Forelimb muscle (tissue), 1 donor: ENCODE results near the gene MYL12B. TPM values are rescaled to one million over a fixed set of nuclear protein-coding genes. Genes with fewer than 3 reads are reported as not detected.
"Not testable (repeated sequence)": the region's sequence is repeated elsewhere in the genome, so short reads cannot be mapped to it uniquely, and the experiment has no call there.

Experiments used
- DNase-seq: peaks from one replicate; pipeline ENCODE4 v3.0.0-alpha.2; 2013; ENCODE audit warnings: low read depth
- polyA plus RNA-seq: library from polyadenylated mRNA; unstranded; fragments of 120-200 nt; gene quantifications from one replicate; pipeline ENCODE4 v1.2.1, GENCODE V29; 2013; ENCODE audit not compliant: insufficient read length

The MYL12B gene
- polyA plus RNA-seq = 214 TPM

DNA sequence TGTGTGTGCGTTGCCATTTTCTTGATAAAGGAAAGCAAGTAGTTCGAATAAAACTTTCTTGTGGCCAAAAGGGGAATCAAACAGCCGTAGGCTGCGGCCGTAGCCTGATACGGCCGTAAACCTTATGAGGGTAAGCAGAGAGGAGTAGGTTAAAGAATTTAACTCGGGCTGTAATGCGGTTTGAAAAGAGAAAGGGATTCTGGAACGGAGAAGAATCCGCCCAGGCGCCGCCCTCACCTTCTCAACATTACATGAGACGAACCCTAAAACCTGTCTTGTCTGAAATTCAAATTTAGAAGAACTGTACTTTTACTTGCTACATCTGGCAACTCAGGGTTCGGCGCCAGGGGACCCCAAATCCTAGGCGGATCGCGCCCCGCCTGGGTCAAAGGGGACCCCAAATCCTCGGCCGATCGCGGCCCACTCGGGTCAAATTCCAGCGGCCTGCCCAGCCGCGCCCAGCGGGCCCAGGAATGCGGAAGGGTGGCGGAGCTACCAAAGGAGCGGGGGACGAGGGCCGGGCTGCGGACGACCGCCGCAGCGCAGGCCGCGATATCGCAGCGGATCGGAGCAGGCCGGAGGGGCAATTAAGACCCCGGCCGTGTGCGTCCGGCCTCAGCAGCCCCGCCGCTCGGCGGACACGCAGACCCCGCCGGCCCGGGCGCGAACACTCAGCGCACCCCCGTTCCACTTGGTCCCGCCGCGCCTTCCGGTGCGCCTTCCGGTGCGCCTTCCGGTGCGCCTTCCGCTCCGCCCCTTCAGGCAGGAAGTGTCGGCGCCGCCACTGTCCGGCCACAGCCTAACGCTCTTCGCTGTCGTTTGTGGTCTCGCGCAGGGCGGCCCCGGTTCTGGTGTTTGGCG, at the start of gene MYL12B:
TSS of gene MYL12B (plus strand) at position 761 of the 861 bp plus-strand sequence. CDS start 10,766 bp downstream, outside the sequence.
- DNase-seq = no peak

DNA sequence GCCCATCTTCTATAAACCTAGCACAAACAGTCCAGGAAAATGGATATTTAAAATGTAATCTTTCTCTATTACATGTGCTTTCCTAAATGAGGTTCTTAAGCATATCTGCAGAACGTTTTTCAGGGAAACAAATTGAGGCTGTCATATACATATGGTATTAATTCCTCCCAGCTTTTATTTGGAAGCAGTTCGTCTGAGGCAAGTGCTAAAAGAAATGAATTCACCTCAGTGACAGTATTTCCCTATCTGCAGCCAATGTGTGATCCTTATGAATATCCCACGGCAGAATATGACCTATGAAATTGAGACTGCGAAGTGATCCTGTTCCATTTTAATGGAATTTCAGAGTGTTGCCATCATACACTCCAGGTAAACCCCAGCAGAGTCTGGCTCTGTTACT, 49.3 kb upstream of the MYL12B start:
- no peak for DNase-seq

DNA sequence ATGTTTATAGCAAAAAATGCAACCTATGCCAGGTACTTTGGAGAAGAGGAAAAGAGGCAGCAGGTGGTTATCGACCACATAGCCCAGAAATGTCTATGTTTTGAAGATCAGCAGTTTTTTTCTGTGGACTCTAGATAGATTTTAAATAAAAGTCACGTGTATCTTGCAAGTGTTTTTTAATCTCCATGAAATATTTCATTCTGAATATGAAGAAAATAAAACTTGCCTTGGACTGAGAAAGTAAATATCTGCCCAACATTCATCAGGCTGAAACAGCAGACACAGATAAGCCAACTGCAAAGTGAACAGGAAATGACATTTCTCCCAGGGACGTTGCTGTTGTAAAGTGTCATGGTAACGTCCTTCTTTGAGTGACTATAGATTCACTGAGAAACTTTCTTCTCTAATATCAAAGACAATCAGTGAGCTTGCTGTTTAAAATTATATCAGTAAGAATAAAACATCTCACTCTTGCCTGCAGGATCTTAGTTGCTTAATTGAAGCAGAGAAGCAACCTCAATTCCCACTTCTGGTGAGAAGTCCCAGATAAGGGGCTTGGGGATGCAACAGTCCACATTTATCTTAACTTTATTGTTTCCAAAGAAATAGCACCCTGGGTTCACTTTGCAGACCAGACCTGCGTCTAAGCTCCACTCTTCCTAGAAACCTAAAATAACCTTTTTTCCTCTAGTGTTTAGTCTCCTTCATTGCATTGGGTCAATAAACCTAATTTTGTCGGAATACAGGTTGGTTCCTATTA, 48.5 kb upstream of the MYL12B start:
- no peak for DNase-seq

DNA sequence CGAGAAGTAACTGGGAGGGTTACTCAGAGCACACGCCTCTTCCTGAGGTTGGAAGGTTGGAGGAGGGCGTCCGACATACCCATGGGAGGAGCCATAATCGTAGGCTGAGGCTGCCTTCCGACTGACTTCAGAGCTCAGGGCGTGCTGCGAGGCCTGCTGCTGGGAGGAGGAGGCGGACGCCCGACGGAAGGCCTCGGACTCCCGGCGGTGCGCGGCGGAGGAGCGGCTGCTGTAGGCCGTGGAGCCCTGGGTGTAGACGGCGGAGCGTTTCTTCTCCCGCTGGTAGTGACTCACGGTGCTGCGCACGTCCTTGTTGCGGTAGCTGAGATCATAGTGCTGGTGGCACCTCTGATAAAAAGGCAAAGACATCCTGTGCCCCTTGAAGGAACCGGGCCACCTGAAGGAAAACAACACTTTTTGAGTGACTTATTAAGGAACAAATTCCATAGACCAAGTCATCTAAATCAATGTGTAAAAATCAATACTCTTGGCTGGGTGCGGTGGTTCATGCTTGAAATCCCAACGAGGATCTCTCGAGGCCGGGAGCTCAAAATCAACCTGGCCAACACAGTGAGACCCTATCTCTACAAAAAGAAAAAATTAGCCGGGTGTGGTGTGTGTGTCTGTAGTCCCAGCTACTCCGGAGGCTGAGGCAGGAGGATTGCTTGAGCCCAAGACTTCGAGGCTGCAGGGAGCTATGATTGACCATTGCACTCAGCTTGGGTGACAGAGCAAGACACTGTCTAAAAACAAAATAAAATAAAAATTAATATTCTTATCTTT, 46.9 kb upstream of the MYL12B start:
- no peak for DNase-seq

DNA sequence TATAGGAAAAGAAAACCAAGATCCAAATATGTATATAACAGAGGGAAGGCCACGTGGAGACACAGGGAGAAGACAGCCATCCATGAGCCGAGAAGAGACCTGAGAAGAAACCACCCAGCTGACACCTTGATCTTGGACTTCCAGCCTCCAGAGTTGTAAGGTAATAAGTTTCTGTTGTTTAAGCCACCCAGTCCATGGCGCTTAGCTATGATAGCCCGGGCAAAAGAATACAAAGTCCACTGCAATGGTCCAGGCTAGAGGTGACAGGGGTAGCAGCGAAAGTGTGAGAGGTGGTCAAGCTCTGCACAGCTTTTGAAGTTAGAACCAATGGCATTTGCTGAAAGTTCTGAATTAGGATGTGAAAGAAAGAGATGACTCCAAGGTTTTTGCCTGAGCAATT, 44.9 kb upstream of the MYL12B start:
- no peak for DNase-seq

DNA sequence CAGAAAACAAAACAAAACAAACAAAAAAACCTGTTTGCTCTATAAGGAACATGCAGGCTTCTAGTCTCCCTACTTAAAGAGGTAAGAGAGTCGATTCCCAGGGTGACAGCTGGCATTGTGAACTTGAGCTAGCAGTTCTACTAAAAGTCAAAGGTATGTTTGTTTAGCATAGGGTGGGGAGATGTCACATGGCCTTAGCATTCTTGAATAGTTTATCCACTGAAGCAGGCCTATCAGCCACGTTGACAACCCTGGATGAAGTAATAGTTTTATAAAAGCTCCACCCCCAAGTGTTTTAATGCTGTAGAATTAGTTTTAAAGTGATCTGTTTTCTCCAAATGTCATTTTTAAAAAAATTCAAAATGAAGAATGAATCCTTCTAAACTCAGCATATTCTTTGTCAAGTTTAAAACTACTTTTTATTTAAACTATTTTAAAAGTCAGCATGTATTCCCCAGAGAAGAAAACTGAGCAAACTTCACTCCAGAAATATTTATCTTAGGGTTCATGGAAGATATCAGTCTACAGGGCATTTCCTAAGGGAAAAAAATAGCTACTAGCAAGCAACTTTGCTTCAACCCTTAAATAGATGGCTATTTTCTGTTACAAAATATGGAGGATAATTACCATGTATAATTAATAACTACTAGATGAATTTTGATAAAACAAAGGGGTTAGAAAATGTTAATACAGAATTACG, 43.8 kb upstream of the MYL12B start:
- no peak for DNase-seq

DNA sequence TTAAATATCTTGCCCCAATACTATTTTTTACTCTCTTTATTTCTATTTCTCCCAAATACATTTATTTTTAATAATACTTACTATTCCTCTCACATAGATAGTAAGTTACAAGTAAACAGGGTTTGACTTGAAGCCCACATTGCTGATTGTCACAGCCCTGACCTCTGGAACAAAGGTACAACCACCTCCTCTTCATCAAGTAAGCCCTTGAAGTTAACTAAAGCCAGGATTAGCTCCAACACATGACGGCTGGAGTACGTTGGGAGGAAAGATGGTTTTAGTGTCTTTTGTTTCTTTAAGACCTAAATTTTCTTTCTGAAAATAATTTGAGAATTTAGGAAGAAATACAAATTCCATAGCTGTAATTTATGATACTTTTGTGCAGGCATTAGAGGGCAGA, 43.1 kb upstream of the MYL12B start:
- no peak for DNase-seq

DNA sequence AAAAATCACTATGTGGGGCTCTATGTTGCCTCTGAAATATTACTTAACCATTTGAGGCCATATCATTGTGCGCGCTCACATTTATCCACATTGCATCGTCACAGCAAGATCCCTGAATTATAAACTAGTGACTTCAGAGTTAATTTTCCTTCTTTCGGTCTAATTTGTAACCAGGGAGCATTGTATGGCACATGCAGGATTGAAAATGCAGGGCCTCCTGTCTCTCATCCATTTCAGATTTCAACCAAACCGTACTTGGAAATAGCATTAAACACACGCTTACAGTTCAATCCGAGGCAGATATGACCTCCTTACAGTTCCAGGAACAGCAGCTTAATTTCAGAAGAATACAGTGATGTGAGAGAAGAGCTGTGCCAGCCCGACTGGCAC, 42.7 kb upstream of the MYL12B start:
- no peak for DNase-seq

DNA sequence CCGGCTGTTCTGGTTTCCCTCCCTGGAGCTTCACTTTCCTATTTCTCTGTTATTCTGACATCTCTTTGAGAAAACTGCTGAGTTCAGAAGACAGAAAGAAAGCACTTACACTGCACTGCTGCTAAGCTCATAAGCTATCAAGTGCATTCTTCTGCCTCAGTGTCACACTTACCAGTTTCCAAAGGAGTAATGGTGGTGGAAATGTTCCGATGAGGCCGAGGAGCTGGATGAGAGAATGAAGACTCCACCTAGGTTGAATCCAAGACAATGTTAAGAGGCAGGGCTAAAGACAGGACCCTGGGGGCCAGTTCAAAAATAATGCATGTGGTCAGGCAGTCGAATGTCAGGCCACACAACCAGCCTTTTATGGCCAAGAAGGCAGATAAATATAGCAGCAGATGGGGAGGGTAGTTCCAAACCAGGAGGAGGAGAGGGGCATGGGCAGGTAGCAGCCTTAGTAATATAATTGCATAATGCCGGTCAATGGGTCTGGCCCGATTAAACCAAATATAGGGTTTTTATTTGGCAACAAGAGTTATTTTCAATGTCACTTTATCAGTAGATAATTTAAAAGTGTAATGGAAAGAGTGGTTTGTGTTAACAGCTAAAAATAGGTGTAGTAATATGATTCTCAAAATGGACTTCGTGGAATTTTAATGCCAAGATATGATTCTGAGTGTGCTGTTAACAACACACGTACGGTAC, 42.1 kb upstream of the MYL12B start, which contains the start of gene MYOM1:
TSS of gene MYOM1 (minus strand) at position 338 of the 705 bp plus-strand sequence. CDS start 4,745 bp downstream, outside the sequence.
- no peak for DNase-seq

DNA sequence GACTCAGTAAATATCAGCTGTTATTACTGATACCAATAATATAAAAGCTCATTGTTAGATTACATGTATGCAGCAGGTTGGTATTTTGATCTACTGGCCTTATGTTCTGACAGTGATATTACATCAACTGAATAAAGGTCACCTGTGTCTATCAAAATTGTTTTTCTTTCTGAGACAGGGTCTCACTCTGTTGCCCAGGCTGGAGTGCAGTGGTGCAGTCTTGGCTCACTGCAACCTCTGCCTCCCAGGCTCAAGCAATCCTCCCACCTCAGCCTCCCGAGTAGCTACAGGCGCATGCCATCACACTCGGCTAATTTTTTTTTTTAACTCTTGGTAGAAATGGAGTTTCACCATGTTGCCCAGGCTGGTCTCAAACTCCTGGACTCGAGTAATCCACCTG, 41.1 kb upstream of the MYL12B start:
- DNase-seq = not testable (repeated sequence)

DNA sequence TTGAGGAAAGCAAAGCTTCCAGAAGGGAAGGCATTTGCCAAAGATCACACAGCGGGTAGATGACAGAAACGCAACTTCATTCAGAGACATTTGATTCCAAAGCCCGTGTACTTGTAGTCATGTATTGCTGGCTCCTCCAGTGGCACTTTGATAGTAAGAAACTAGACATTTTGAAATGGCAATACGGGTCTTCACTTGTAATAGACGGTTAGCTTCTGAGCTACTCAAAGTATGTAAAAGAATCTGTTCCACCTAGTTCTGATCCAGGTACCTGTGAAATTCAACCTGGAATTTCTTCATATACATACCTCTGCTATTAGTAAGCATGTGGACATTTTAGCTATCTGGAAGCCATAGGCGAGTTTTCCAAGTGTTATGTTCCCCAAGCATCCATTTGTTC, 40.4 kb upstream of the MYL12B start:
- no peak for DNase-seq

DNA sequence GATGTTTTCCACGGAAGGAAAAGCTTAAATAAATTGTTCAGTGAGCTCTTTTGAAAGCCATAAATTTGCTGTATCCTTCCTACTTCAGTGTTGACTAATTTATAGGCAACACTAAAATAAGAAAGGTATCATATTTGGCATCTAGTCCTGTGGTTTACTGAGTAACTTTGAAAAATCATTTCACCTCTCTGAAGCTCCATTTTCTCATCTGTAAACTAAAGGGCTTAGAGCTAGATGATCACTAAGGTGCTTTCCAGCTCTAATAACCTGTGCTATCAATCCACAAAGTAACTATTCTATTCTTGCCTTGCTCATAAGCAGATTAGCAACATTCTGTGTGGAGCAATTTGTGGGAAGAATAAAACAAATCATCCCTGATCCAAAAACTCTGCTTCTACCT, 38.6 kb upstream of the MYL12B start:
- no peak for DNase-seq

DNA sequence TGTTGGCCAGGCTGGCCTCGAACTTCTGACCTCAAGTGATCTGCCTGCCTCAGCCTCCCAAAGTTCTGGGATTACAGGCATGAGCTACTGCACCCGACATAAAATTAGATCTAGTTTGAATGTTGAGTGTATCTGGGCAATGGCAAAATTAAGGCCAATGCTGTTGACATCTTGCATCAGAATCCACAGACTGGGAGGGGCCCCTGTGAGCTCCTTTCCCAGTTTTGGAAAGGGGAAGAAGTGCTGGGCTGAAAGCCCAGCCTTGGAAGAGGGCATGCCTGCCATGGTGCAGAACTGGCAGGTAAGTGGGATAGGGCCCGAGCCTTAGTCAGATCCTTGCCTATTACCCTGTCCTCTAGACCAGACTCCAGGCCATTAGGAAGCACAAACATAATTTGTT, 37.7 kb upstream of the MYL12B start:
- DNase-seq = no peak

DNA sequence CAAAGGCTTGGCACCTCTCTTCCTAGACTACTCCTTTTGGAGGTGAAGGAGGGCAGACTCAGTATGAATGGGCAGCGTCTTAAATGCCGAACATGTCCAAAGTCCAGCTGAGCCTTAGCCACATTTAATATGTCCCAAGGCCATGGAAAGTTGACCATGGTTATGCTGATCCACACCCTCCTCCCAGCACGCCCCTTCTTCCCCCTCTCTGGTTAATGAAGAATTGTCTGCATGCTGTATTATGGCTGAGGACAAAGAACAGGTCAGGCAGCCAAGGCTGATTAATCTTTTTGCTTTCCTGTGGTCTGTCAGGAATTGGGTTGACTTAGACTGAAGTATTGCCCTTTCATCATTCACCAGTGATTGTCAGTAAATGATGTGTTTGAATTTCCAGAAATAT, 36.3 kb upstream of the MYL12B start:
- DNase-seq = no peak

DNA sequence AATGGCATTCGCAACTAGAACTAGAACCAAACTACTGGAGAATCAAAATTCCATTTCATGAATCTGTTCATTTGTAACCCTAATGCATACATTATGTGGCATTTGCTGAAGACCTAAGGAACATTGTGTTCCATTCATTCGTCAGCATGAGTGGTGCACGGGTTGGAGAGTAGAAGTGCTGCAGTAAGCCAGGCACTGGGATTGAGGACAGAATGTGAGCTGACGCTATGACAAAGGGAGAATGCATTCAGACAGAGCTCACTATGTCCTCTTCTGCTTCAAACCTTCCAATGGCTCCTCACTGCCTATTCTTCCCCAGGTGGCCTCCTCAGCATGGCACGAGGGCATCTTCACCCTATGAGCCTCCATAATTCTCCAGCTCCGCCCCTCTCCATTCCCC, 35.9 kb upstream of the MYL12B start:
- DNase-seq = no peak

DNA sequence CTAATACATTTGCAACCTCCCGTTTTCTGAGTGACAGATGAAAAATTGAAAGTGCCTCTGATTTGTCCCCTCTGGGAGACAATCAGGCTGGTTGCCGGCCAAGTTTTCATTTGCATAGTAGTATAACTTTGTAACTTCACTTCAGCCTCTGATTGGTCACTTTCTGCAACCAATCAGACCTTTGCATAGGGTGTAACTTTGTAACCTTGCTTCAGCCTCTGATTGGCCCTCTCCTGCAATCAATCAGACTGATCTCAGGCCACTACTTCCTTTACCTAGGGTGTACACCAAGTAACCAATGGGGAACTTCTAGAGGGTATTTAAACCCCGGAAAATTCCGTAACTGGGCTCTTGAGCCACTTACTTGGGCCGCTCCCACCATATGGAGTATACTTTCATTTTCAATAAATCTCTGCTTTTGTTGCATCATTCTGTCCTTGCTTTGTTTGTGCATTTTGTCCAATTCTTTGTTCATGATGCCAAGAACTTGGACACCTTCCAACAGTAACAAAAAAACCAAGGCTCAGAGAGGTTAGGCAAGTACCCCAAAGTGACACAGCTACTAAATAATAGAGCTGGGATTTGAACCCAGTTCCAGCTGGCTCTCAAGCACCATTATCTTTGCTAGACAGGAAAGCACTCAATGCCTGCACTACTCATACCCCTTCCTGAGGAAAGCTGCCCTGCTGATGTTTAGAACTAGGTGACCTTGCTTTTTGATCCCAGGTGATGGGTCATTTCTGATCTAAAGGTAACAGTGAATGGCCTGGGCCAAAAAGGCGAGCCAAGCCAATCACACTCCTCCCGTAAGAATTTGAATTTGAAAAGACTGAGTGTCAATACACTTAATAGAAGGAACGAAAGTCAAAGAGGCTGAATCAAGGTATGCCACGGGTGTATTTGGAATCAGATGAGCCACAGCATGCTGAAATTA, 31.3 kb upstream of the MYL12B start:
- DNase-seq = no peak

DNA sequence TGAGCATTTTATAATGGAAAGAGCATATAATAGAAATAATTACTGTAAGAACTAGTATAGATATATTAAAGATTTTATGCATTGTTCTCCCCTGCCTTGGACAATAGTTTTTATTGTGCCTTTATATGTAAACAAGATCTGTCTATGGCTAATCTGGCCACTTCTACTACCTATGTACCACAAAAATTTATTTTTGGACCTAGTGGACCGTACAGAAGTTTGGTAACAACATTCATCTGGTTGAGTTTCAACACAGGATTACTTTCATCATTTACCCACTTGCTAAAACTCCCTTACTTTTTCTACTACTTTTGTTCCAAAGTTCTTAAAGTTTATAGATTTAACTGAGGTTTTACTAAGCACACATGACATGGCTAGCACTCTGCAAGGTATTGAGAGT, 28.9 kb upstream of the MYL12B start:
- no peak for DNase-seq

DNA sequence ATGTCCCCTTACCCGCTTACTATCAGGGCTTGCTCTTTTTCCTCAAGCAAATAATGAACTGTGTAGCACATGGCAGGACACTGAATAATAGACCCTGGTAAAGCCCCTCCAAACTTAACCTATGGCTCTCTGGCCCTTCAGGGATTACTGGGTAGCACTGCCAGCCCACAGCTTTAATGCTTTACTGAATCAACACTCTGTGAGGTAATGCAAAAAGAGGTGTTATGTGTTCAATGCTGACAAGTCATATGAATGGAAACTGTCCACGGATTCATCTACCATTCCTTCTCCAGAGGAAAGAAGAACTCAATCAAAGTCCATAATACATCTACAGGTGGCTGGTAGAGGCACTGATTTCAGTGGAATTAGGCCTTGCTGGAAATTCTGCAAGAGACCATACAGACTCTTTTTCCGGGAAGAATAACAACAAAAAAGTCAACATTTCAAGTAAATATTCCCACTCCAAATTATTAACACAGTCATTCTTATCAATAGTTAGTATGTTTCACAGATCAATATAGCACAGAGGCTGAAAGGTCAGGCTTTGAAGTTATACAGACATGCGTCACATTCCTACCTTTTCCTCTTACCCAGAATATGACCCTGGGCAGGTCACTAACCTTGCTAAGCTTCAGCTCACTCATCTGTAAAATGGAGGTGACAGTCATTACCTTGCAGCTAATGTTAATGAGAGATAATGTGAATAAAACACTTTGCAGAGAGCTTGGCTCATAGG, 28.3 kb upstream of the MYL12B start:
- DNase-seq = no peak

DNA sequence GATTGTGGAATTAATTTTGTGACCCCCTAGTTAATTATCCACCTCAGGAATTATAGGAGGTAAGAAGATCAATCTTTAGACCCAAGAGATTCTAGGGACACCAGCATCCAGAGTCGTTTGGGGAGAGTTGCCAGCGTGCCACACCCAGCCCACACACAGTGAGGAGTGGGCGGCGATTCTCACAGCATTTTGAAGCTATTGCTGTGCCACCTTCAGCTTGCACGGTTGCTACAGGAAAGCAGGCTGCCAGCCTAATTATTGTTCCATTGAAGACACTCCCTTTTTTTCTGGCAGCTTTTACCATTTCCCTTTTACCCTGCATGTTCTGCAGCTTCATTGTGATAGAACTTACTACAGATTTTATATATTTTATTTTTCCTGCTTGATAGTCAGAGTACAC, 27.5 kb upstream of the MYL12B start:
- no peak for DNase-seq
